Activated T-cell treated with anti-CD3 and anti-CD28 coated beads, Interleukin-2, amount 50 U/mL, for 24 hours (primary cell): ENCODE results near the gene NTM.

Experiments
- DNase-seq: peaks from one replicate; pipeline ENCODE4 v3.0.0-alpha.2; 2020
- H3K27ac Mint-ChIP-seq: 2 replicates; pipeline ENCODE4 v1.8.0; 2020; ENCODE audit warnings: mild to moderate bottlenecking, mixed read lengths
- H3K27me3 Mint-ChIP-seq: 2 replicates; pipeline ENCODE4 v1.8.0; 2020; ENCODE audit warnings: mixed read lengths
- H3K36me3 Mint-ChIP-seq: 2 replicates; pipeline ENCODE4 v1.8.0; 2020; ENCODE audit warnings: low read depth, mixed read lengths
- H3K4me1 Mint-ChIP-seq: 2 replicates; pipeline ENCODE4 v1.8.0; 2020; ENCODE audit warnings: low read depth, mixed read lengths
- H3K4me3 Mint-ChIP-seq: 2 replicates; pipeline ENCODE4 v1.8.0; 2020; ENCODE audit warnings: mild to moderate bottlenecking, moderate library complexity, mixed read lengths
- H3K9me3 Mint-ChIP-seq: 2 replicates; pipeline ENCODE4 v1.8.0; 2020; ENCODE audit warnings: mixed read lengths

Gene NTM

DNA sequence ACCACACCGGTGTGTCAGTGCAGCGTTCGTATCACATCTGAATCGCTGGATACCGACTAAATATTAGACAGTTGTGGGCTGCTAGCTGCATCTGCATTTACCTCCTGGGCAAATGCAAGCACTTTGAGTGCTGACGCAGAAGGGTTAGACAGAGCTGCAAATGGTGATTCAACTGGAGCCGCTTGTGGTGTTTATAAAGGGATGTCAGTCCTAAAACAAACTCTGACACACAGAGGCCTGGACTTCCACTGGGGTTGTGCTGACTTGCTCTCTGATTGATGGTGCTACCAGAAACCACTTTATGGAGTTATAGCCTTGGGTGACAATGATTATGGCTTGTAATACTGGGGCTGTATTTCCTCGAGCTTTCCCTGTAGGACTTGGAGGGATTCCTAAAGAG is 374.4 kb downstream of the NTM start:
- Mint-ChIP-seq H3K4me3 (no peak overlapping the region), H3K36me3 (no peaks in the 10 kb centered on the region), H3K27me3 (peaks cover 5% of the 10 kb centered on the region), H3K9me3 (no peaks in the 10 kb centered on the region), H3K27ac (no peak overlapping the region), H3K4me1 (no peaks in the 10 kb centered on the region)
- DNase-seq, result no peak

DNA sequence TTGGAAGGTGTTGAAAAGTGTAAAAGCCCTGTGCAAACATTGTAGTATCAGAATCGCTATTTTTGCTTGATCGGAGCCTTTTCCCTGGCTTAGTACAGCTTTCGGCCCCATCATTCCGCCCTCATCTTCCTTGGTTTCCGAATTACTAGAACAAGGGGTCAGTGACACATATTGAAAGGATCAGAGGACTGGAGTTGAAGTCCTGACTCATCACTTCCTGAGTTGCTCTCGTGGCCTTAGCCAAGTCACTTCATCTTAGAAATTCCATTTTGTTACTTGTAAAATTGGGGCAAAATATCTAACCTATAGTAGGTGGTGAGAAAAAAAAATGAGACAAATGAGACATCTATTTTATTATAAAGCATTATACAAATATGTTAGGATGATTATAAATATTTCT is 375.0 kb downstream of the NTM start:
- no peaks in the 10 kb centered on the region for H3K4me1 Mint-ChIP-seq
- DNase-seq, result no peak
- H3K27ac Mint-ChIP-seq, result no peak overlapping the region
- H3K9me3 Mint-ChIP-seq, result no peaks in the 10 kb centered on the region
- H3K4me3 Mint-ChIP-seq, result no peak overlapping the region
- peaks cover 9% of the 10 kb centered on the region for H3K27me3 Mint-ChIP-seq
- no peaks in the 10 kb centered on the region for H3K36me3 Mint-ChIP-seq

DNA sequence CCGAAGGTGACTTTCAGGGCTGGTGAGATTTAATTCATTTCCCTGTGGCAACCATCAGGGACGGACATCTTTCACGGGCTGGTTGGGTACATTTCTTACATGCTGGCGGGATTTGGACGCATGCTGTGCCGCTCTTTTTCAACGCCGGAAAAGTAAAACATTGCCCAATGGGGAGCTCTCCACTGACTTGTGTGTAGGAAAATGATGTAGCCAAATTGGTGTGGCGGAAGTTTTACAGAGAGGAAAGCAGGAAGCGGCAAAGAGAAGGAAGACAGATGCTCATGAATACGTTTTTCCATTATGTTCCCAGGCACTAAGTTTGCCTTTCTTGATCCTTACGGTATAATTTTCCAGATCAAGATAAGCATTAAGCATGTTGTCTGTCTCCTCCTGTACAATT is 375.8 kb downstream of the NTM start:
- no peak overlapping the region for H3K27ac Mint-ChIP-seq

DNA sequence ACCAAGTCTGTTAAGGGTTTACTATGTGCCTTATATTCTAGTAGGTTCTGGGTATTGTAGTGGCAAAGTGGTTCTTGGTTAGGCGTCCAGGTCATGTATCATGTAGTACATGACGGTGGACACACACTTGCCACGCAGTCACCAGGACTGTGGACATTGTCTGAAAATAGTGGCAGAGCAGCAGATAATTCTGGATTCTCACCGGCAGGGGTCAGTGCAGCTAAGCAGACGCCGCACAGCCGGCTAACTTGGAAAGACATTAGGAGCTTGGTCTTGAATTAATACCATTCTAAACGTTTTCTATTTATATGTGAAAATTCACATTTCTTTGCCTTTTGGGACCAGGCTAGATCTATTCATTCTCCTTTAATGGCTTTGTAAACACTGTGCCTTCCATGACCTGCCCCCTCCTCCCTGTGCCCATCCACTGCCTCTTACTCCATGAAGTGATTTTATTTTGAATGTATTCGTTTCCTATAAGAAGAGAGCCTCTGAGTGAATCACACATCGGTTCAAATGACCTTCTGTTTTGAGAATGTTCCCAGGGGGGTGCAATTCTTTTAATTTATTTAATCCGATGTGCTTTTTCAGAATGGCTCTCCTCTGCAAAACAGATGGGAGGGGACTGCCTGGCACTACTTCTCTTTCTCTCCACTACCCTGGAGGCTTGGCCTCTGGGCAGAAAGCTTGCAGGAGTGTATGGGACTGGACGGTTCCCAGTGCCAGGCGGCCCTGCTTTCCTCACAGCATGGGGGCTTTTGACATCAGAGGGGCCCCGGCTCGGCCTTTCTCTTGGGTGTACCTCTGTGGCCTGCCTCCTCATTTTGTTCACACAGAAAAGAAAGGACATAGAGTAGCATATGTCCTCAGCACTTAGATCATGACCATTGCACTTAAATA is 378.0 kb downstream of the NTM start:
- Mint-ChIP-seq H3K36me3 (no peaks in the 10 kb centered on the region), H3K4me3 (no peak overlapping the region)

More for the DNA sequence above, 375.8 kb downstream of the NTM start:
- H3K4me1 Mint-ChIP-seq, result no peaks in the 10 kb centered on the region
- no peaks in the 10 kb centered on the region for H3K36me3 Mint-ChIP-seq
- no peak overlapping the region for H3K4me3 Mint-ChIP-seq
- H3K27me3 Mint-ChIP-seq, result peaks cover 11% of the 10 kb centered on the region
- H3K9me3 Mint-ChIP-seq, result no peaks in the 10 kb centered on the region
- DNase-seq, result no peak

DNA sequence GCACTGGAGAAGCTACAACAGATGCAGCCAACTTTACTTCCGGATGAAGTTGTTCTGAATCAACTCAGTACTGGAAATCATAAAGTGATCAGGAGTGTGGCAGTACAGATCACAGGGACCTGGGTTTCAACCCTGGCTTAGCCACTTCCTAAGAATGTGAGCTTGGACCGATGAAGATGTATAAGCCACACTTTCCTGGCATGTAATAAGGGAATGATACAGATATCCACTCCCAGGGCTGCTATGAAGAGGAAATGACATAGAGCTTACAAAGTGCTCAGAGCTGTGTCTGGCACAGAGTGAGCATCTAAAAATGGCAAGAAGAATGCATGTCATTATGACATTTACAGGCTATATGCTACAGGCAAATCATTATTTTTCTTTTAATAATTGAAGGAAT is 378.7 kb downstream of the NTM start:
- Mint-ChIP-seq H3K4me3 (no peak overlapping the region), H3K36me3 (no peaks in the 10 kb centered on the region), H3K4me1 (no peaks in the 10 kb centered on the region), H3K27me3 (peaks cover 11% of the 10 kb centered on the region), H3K9me3 (peaks cover 4% of the 10 kb centered on the region), H3K27ac (no peak overlapping the region)
- DNase-seq, result no peak

More for the DNA sequence above, 378.0 kb downstream of the NTM start:
- H3K9me3 Mint-ChIP-seq, result peaks cover 4% of the 10 kb centered on the region
- no peak overlapping the region for H3K27ac Mint-ChIP-seq
- H3K27me3 Mint-ChIP-seq, result peaks cover 11% of the 10 kb centered on the region
- DNase-seq, result no peak
- no peaks in the 10 kb centered on the region for H3K4me1 Mint-ChIP-seq

DNA sequence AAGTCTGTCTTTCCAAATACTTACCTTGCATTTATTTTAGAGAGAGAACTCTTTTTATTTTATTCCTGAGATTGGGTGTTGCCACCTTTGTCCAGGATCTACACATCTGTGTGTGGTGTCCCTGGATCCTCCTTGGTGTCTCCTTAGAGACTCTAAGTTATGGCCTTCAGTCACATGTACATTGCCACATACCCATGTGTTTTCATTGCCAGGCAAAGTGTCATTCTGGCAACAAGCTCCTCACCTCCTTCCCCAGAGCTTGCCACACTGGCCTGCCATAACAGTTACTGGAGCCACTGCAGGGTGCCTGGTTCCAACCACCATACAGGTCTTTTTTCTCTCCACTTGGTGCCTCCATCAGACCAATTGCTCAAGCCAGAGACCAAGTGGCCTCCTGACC is 379.7 kb downstream of the NTM start:
- no peak overlapping the region for H3K4me3 Mint-ChIP-seq
- H3K4me1 Mint-ChIP-seq, result no peaks in the 10 kb centered on the region
- H3K9me3 Mint-ChIP-seq, result peaks cover 4% of the 10 kb centered on the region
- no peak for DNase-seq
- H3K27me3 Mint-ChIP-seq, result peaks cover 11% of the 10 kb centered on the region
- H3K36me3 Mint-ChIP-seq, result no peaks in the 10 kb centered on the region
- H3K27ac Mint-ChIP-seq, result no peak overlapping the region

DNA sequence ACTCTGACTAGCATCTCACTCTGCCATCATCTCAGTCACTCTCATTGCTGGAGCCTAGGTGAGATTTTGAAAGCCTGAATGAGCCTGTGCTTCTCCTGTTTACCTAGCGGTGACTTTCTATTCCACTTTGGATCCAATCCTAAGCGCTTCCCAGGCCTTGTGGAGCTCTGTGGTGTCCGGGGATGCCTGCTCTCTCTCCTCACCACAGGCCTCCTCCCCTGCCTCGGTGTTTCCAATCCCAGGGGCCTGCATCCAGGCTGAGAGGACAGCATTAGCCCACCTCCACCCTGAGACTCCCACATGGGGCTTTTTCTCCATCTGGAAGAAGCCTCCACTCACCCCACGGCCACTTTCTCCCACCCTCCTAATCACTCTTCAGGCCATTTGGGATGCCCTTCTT is 380.3 kb downstream of the NTM start:
- no peak for DNase-seq
- H3K27ac Mint-ChIP-seq, result no peak overlapping the region
- no peaks in the 10 kb centered on the region for H3K36me3 Mint-ChIP-seq
- H3K4me3 Mint-ChIP-seq, result no peak overlapping the region
- peaks cover 4% of the 10 kb centered on the region for H3K9me3 Mint-ChIP-seq
- H3K27me3 Mint-ChIP-seq, result peaks cover 11% of the 10 kb centered on the region
- no peaks in the 10 kb centered on the region for H3K4me1 Mint-ChIP-seq

DNA sequence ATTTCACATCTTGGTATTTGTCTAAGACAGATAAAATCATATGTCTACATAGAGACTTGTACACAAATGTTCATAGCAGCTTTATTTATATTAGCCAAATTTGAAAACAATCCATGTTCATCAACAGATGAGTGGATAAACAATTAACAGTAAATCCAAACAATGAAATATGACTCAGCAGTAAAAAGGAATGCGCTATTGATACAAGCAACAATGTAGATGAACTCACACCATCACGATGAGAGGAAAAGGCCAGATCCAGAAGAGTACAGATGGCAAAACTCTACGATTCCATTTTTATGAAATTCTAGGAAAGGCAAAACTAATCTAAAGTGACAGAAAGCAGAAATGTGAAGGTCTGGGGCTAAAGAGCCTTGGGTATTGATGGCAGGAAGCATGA is 384.3 kb downstream of the NTM start:
- Mint-ChIP-seq H3K27me3 (peaks cover 6% of the 10 kb centered on the region), H3K4me3 (no peak overlapping the region), H3K36me3 (no peaks in the 10 kb centered on the region), H3K27ac (no peak overlapping the region), H3K4me1 (no peaks in the 10 kb centered on the region), H3K9me3 (peaks cover 4% of the 10 kb centered on the region)
- DNase-seq, result no peak

DNA sequence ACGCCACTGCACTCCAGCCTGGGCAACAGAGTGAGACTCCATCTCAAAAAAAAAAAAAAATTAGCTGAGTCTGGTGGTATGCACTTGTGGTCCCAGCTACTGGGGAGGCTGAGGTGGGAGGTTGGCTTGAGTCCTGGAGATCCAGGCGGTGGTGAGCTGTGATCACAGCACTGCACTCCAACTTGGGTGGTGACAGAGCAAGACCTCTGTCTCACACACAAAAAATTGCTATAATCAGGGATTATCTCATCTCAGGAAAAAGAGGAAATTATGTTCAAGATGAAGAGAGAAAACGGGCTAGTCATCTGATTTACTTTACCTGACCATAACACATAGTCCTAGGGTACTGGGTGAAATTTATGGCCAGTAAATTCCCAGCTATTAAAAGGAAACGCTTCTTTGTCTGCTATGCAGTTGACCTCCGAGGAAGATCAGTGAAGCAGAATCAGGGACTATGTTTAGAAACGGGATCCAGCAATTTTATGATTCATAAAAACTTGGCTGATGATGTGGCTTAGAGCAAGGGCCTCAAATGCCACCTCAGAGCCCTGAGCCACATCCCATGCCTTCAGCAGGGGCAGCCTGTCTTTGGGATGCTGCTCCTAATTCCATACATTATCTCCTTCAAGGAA is 386.2 kb downstream of the NTM start:
- Mint-ChIP-seq H3K9me3 (peaks cover 4% of the 10 kb centered on the region), H3K4me3 (no peak overlapping the region), H3K27ac (no peak overlapping the region), H3K27me3 (no peaks in the 10 kb centered on the region), H3K36me3 (no peaks in the 10 kb centered on the region), H3K4me1 (no peaks in the 10 kb centered on the region)
- DNase-seq, result no peak

DNA sequence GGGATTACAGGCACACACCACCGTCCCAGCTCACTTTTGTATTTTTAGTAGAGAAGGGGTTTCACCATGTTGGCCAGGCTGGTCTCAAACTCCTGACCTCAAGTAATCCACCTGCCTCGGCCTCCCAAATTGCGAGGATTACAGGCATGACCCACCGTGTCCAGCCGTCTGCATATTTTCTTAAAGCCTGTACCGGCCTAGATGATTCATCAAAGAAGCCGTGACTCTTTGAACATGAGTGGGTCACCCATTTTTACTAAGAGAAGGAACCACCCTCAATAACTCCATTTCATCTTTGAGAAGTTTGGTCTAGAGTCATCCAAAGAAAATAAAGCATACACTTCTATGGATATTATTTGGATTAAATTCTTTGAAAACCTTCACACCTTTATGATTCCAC is 388.3 kb downstream of the NTM start:
- Mint-ChIP-seq H3K4me1 (no peaks in the 10 kb centered on the region), H3K27ac (no peak overlapping the region)
- no peak for DNase-seq

DNA sequence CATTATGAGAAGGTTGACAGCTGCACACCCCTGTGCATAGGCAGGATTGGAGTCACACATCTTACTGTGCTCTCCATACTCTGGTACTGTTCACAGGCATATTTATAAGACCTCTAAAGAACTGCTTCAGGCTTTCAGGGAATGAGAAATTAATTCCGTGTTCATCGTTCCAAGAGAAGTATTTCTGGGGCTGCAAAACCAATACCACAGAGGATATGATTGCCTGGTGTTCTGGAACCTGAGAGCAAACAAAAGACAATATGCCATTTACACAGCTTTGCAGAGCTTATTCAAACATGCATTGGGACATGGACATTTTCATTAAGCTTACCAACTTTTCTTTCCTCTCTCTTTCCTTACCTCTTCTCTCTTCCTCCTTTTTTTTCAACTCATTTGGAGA is 388.7 kb downstream of the NTM start:
- no peak for DNase-seq
- Mint-ChIP-seq H3K4me1 (no peaks in the 10 kb centered on the region), H3K27ac (no peak overlapping the region), H3K36me3 (no peaks in the 10 kb centered on the region), H3K27me3 (no peaks in the 10 kb centered on the region), H3K4me3 (no peak overlapping the region), H3K9me3 (no peaks in the 10 kb centered on the region)

More for the DNA sequence above, 388.3 kb downstream of the NTM start:
- no peaks in the 10 kb centered on the region for H3K36me3 Mint-ChIP-seq
- H3K4me3 Mint-ChIP-seq, result no peak overlapping the region
- H3K27me3 Mint-ChIP-seq, result no peaks in the 10 kb centered on the region
- H3K9me3 Mint-ChIP-seq, result no peaks in the 10 kb centered on the region

DNA sequence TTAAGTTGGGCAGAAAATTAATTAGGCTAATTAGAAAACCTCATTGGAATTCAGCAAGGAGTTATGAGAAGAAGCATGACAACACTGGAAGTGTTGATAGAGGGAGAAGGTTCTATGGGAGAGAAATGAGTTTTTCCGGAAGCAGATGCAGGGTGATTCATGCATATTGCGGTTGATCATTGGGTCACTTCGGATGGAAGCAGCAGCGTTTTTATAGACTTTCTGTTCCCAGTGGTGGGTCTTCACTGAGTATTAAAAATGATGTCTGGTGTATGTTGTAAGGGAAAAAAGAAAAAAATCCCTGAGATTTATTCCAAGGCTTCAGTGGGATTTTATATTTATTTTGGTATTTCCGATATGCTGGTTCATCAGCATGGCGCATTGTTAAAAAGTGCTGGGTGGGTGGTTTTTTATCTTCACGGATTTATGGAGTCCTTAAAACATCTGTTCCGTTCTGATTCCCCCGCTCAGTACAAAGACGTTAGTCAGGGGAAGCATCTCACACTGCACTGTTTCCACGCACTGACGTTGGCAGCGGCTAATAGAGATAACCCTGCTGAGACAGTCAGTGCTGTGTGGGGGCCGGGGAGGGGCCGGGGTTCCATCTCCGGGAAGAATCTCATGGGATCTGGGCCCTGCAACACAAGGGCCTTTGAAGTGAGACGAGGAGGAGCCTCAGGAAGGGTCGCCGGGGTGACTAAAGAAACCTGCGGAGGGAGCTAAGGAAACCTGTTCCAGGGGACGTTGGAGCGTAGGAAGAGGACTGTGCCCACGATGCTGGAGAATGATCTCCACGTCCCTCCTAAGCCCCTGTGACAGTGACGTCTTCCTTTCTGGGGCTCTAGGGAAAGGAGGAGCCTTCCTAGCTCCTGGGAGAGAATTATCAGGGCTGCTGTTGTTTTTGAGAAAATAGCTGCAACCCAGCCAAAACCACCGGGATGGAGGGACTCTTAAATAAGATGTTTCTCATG is 390.0 kb downstream of the NTM start:
- DNase-seq, result no peak
- no peaks in the 10 kb centered on the region for H3K4me1 Mint-ChIP-seq
- no peaks in the 10 kb centered on the region for H3K36me3 Mint-ChIP-seq

DNA sequence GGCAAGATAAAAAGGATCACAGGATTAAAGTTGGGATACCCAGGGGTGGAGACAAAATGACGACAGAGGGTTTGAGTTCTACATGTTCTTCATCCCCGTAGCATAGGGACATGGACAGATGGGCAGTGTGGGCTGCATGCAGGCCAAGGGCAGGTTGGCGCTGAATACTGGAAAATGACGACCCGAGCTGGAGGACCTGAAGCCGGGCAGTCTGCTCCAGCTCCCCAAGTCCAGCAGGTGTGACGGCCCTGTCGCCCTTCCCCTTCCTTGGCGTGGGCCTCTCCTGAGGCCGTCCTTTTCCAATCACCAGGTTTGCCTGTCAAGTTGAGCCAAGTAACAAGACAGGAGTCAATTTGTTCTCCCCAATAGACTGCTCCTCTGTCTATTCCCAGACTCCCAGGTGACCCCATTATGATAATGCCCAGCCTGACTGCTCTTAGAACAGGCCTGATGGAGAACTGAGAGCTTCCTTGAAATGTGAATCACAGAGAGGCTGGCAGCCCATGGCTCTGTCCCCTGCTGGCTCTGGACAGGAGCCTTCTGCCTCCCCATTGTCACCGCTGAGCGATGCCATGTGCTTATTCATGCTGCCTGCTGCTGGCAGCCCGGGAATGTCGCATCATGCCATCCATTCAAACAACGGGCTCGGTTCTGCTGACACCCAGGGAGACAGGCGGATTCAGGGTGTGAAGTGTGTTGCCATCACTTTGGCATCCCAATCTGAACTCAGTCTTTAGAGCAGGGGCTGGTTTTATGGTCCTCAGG is 392.1 kb downstream of the NTM start:
- H3K27me3 Mint-ChIP-seq, result no peaks in the 10 kb centered on the region
- H3K27ac Mint-ChIP-seq, result no peak overlapping the region
- no peak for DNase-seq
- no peaks in the 10 kb centered on the region for H3K36me3 Mint-ChIP-seq
- peaks cover under 1% of the 10 kb centered on the region for H3K9me3 Mint-ChIP-seq
- no peak overlapping the region for H3K4me3 Mint-ChIP-seq
- H3K4me1 Mint-ChIP-seq, result no peaks in the 10 kb centered on the region

More for the DNA sequence above, 390.0 kb downstream of the NTM start:
- no peak overlapping the region for H3K27ac Mint-ChIP-seq
- no peaks in the 10 kb centered on the region for H3K9me3 Mint-ChIP-seq
- no peaks in the 10 kb centered on the region for H3K27me3 Mint-ChIP-seq
- no peak overlapping the region for H3K4me3 Mint-ChIP-seq
